Parathyroid adenoma (tissue), 2 donors: ENCODE measurements around the gene LIMCH1.

Experiments
- H2AFZ ChIP-seq: fragments of 300-600 bp; sonication (generic); one replicate; pipeline ENCODE4 v1.7.0; 2017; ENCODE audit warnings: antibody characterized with exemption, mild to moderate bottlenecking
- H3K27ac ChIP-seq: fragments of 300-600 bp; sonication (generic); one replicate; pipeline ENCODE4 v1.7.0; 2017
- H3K27me3 ChIP-seq: fragments of 300-600 bp; sonication (generic); one replicate; pipeline ENCODE4 v1.7.0; 2017; ENCODE audit warnings: low read length; ENCODE audit not compliant: control insufficient read depth, insufficient read depth
- H3K36me3 ChIP-seq: fragments of 300-600 bp; sonication (generic); one replicate; pipeline ENCODE4 v1.7.0; 2017; ENCODE audit warnings: low read length; ENCODE audit not compliant: control insufficient read depth, insufficient read depth
- H3K4me1 ChIP-seq: fragments of 300-600 bp; sonication (generic); one replicate; pipeline ENCODE4 v1.7.0; 2017; ENCODE audit warnings: control low read depth
- H3K4me2 ChIP-seq: fragments of 300-600 bp; sonication (generic); one replicate; pipeline ENCODE4 v1.7.0; 2017; ENCODE audit warnings: low read length
- H3K4me3 ChIP-seq: fragments of 300-600 bp; sonication (generic); one replicate; pipeline ENCODE4 v1.7.0; 2017; ENCODE audit warnings: low read depth, low read length
- H3K79me2 ChIP-seq: fragments of 300-600 bp; sonication (generic); one replicate; pipeline ENCODE4 v1.7.0; 2017; ENCODE audit warnings: control low read depth
- H3K9ac ChIP-seq: fragments of 300-600 bp; sonication (generic); one replicate; pipeline ENCODE4 v1.7.0; 2017; ENCODE audit warnings: mild to moderate bottlenecking
- H3K9me3 ChIP-seq: fragments of 300-600 bp; sonication (generic); one replicate; pipeline ENCODE4 v1.7.0; 2017; ENCODE audit warnings: low read length; ENCODE audit not compliant: control insufficient read depth
- CTCF ChIP-seq: fragments of 300-600 bp; sonication (generic); IDR thresholded peaks from one replicate; pipeline ENCODE4 v1.7.0; 2017; ENCODE audit warnings: antibody characterized with exemption, mild to moderate bottlenecking
- donor health status: primary hyperparathyroidism.

LIMCH1 gene

GRCh38 chr4:41744572-41745291 lies 206.8 kb downstream of the LIMCH1 start:
- Histone ChIP-seq H3K4me2 (no peak overlapping the region), H3K27ac (no peak overlapping the region), H3K36me3 (no peaks in the 10 kb centered on the region), H3K79me2 (no peaks in the 10 kb centered on the region), H2AFZ (no peak overlapping the region), H3K4me3 (no peak overlapping the region), H3K9me3 (no peaks in the 10 kb centered on the region), H3K9ac (no peak overlapping the region), H3K27me3 (peaks cover 19% of the 10 kb centered on the region), H3K4me1 (no peaks in the 10 kb centered on the region)
- TF ChIP-seq CTCF, result no peak

DNA sequence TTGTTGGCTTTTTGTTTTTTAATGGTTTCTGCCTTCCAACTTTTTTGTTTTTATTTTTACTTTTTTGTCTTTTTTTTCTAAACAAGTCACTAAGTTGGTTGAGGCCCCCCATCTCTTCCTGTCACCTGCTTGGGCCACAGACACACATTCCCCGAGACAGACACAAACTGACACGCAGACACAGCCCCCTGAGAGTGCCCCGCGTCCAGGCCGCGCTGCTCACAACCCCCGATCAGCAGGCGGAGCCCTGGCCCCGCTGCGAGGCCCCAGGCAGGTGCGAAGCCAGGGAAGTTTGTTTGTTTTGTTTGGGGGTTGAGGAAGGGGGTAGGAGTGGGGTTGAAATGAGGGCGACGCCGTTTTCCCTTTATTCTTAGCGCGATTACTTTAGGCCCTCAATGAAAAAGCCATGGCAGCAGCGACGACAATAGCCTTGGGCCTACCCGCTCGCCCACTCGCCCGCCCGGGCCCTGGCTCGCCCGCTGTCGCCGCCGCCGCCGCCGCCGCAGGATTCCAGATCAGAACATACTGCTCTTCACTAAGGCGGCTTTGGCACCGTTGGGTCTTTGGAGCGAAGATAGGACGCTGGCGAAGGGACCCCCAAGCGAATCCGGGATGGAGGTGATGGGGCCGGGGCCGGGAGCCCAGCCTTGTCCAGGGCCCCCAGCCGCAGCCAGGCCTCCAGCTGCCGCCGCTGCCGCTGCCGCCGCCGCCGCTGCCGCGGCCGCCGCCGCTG lies 207.5 kb downstream of the LIMCH1 start:
- Histone ChIP-seq H3K79me2 (no peaks in the 10 kb centered on the region), H2AFZ (no peak overlapping the region), H3K4me2 (no peak overlapping the region), H3K4me3 (no peak overlapping the region), H3K9me3 (no peaks in the 10 kb centered on the region), H3K27me3 (peaks cover 19% of the 10 kb centered on the region), H3K27ac (no peak overlapping the region), H3K9ac (no peak overlapping the region), H3K4me1 (no peaks in the 10 kb centered on the region), H3K36me3 (no peaks in the 10 kb centered on the region)
- no peak for TF ChIP-seq CTCF

DNA sequence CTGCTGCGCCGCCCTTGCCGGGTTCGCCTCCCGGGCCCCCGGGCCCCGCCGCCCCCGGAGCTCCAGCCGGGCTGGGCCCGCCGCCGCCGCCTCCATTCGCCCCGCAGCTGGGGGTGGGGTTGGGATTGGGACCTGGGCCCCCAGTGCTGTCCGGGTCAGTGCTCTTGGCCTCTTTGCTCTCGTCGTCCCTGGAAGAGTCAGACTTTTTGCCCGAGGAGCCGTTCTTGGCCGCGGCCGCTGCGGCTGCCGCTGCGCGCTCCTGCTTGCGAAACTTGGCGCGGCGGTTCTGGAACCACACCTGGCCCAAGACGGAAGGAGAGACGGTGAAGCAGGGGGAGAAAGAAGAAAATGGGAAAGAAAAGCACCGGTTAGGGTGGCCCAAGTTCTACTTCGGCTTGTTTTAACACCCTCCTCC lies 208.1 kb downstream of the LIMCH1 start:
- no peak overlapping the region for H3K4me3 ChIP-seq
- no peak overlapping the region for H2AFZ ChIP-seq
- H3K36me3 ChIP-seq, result no peaks in the 10 kb centered on the region
- TF ChIP-seq CTCF, result no peak
- H3K27me3 ChIP-seq, result peaks cover 19% of the 10 kb centered on the region
- no peaks in the 10 kb centered on the region for H3K9me3 ChIP-seq
- no peak overlapping the region for H3K27ac ChIP-seq
- H3K4me1 ChIP-seq, result no peaks in the 10 kb centered on the region
- no peak overlapping the region for H3K9ac ChIP-seq
- no peak overlapping the region for H3K4me2 ChIP-seq
- H3K79me2 ChIP-seq, result no peaks in the 10 kb centered on the region

DNA sequence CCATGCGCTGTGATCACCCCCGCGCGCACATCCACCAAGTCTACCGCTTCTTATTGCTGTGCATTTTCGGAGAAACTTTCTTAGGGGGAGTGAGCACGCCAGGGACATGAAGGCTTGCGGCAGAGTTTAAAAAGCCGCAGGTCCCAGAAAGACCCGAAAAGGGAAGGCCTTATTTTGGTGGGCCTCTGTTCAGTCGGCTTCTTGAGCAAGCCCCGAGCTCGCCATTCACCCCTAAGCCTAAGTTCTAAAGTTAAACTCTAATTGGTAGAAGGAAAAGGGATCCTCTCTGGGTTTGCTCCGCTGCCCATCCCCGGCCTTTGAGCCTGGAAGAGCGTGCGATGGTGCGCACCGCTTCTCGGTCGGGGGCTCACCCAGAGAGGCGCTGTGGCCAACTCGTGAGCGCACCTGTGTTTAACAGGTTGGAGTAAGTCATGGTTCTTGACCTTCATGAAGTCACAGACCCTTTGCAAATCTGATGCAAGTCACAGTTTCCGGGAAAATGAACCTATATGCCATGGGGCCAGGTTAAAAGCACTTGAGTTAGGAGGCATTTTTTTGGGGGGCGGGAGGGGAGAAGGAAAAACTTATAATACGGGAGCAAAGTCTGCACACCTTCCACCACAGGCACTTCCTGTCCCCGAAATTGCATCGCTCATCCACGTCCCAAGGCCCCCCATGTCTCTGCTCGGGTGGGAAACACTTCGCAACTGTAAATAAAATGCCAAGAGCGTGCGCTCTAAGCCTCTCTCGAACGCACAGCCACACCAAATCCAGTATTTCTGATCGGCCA lies 208.7 kb downstream of the LIMCH1 start:
- Histone ChIP-seq H3K9ac (no peak overlapping the region), H2AFZ (no peak overlapping the region), H3K79me2 (no peaks in the 10 kb centered on the region), H3K27me3 (peaks cover 19% of the 10 kb centered on the region), H3K9me3 (no peaks in the 10 kb centered on the region), H3K4me3 (no peak overlapping the region), H3K4me2 (no peak overlapping the region), H3K27ac (no peak overlapping the region), H3K36me3 (no peaks in the 10 kb centered on the region), H3K4me1 (no peaks in the 10 kb centered on the region)
- TF ChIP-seq CTCF, result no peak
